Stimulated activated CD8-positive, alpha-beta memory T cell treated with anti-CD3 and anti-CD28 coated beads, Interleukin-4, amount 100 ng/mL, for 1 hour (primary cell): Measurements from ENCODE around the gene NEIL3.

Source experiments
- DNase-seq, 2 donors: peaks; one replicate each; pipeline ENCODE4 v3.0.0-alpha.2; 2020; ENCODE audit warnings: low read depth in 2 of 2, low spot score in 1 of 2

The NEIL3 gene

DNA sequence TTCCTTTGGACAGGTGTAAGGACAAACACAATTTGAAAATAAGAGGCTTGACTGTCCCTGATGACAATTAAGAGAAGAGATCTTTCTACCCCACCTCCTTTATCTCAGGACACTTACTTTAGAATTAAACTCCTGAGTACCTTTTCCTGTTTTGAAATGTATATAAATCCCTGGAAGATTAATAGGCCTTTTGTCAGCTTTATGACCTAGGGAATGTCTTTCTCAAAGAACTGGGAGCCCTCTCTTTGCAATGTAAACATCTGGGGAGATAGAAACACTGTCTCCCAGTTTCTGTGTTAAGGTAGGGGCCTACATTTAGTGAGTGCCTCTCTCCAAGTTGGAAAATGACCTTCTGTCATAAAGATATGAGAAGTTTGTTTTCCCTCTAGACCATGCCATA lies 100.9 kb downstream of the NEIL3 start:
- no peak for DNase-seq

DNA sequence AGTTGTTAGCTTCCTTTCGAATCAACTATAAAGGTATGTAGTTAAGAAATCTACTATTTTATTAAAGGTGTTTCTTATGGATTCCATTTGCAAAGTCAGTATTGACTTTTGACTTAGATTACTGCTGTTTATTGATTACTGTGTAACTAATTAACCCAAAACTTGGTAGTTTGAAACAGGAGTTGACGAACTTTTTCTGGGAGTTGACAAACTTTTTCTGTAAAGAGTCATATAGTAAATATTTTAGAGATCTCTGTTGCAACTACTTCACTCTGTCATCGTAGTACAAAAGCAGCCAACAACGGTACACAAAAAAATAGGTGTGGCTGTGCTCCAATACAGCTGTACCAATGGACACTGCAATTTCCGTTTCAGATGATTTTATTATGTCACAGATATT lies 102.3 kb downstream of the NEIL3 start:
- no peak for DNase-seq
